ENCODE measurements around the gene CH25H. TPM values are rescaled to one million over a fixed set of nuclear protein-coding genes. Genes with fewer than 3 reads are reported as not detected.
"Not testable (repeated sequence)": the region's sequence is repeated elsewhere in the genome, so short reads cannot be mapped to it uniquely, and the experiment has no call there.

Gene CH25H
- total RNA-seq, 2 donors from 2014 or later, result 0.98 to 1.8 TPM

DNA sequence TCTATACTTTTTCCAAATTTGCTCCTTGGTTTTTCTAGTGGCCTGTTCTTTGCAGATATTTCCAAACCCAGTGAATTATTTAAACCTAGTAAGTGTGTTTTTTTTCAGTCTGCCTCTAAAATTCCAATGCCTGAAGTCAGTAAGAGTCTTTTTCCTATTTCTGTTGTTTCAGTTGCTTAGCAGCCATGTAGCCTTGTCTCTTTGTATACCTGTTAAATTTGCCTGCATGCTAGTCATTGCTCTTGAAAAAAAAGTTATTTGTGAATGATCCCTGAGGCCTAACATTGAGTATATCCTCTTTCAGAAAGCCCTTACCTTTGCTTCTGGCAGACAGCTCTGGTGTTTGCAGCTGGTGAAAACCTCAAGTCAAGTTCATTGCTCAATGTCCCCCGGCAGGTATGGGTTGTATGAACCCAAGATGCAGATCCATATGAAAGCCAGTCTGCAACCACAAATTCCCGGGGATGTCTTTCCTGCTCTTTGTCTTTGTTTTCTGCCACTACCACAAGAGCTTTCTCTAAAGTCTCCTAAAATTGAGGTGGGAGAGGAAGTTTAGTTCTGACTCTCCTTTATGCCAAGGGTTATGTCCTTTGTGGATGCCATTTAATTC is 35.7 kb downstream of the CH25H start:
- no peaks in the 10 kb centered on the region for H3K27me3 ChIP-seq
- TF ChIP-seq, protein P1, sequence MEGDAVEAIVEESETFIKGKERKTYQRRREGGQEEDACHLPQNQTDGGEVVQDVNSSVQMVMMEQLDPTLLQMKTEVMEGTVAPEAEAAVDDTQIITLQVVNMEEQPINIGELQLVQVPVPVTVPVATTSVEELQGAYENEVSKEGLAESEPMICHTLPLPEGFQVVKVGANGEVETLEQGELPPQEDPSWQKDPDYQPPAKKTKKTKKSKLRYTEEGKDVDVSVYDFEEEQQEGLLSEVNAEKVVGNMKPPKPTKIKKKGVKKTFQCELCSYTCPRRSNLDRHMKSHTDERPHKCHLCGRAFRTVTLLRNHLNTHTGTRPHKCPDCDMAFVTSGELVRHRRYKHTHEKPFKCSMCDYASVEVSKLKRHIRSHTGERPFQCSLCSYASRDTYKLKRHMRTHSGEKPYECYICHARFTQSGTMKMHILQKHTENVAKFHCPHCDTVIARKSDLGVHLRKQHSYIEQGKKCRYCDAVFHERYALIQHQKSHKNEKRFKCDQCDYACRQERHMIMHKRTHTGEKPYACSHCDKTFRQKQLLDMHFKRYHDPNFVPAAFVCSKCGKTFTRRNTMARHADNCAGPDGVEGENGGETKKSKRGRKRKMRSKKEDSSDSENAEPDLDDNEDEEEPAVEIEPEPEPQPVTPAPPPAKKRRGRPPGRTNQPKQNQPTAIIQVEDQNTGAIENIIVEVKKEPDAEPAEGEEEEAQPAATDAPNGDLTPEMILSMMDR (IDR thresholded peaks at IDR 0.05), result no peak
- H3K27ac ChIP-seq, result no peak overlapping the region
- H3K4me3 ChIP-seq, result no peak overlapping the region
- DNase-seq (ENCODE audit: low spot score), result no peak
- no peaks in the 10 kb centered on the region for H3K4me1 ChIP-seq
- H3K9me3 ChIP-seq, result no peaks in the 10 kb centered on the region
- H3K36me3 ChIP-seq, result no peaks in the 10 kb centered on the region

DNA sequence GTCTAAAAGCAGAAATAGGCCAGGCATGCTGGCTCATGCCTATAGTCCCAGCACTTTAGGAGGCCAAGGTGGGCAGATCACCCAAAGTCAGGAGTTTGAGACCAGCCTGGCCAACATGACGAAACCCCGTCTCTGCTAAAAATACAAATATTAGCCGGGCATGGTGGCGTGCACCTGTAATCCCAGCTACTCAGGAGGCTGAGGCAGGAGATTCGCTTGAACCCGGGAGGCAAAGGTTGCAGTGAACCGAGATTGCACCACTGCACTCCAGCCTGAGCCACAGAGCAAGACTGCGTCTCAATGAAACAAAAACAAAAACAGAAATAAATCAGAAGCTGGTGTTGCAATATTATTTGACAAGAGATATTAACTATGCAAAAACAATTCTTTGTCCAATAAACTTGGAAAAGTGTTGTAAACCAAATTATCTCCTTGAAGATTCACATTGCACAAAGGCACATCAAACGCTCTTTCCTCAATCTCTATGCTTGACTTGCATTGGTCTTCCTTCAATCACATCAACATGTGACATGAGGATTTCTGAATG is 38.7 kb downstream of the CH25H start:
- not testable (repeated sequence) for H3K4me3 ChIP-seq; DNase-seq (ENCODE audit: low spot score); H3K9me3 ChIP-seq; H3K4me1 ChIP-seq; H3K27ac ChIP-seq; H3K27me3 ChIP-seq; H3K36me3 ChIP-seq

DNA sequence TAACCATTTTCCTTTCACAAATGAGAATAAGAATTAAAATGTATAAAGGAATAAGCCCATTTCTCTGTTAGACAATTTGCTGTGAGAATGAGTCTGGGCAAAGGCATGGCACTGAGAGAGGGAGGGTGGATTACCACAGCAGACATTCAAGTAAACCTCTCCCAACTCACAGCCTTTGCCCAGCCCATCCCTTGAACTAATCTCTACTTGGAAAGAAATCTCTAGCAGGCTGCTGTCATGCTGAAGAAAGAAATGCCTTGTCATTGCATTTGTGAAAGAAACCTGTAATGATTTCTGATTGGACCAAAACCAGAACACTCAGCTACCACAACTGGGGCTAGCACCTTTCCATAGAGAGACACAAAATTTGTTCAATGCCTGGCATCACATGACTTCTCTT is 39.2 kb downstream of the CH25H start:
- Histone ChIP-seq H3K27ac (no peak overlapping the region), H3K4me1 (no peaks in the 10 kb centered on the region), H3K9me3 (no peaks in the 10 kb centered on the region), H3K27me3 (no peaks in the 10 kb centered on the region), H3K4me3 (no peak overlapping the region), H3K36me3 (no peaks in the 10 kb centered on the region)
- DNase-seq (ENCODE audit: low spot score), result no peak
- TF ChIP-seq, protein P1 (IDR thresholded peaks at IDR 0.05), result no peak

DNA sequence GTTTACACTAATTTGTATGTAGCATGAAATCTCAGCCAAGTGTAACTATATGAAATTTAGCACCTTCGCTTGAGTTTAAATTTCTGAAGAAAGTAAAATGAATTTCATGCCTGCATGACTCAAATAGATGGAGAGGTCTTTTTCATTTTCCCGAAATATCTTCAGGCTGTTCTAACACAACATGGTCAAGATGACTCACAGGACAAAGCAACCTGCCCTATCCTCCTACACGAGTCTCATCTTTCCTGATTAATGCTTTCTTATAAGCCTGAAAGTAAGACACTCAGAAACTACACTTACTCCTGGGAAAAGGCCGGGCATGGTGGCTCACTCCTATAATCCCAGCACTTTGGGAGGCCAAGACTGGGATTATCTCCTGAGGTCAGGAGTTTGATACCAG is 41.2 kb downstream of the CH25H start:
- no peaks in the 10 kb centered on the region for H3K27me3 ChIP-seq
- TF ChIP-seq, protein P1 (IDR thresholded peaks at IDR 0.05), result no peak
- H3K27ac ChIP-seq, result no peak overlapping the region
- no peaks in the 10 kb centered on the region for H3K36me3 ChIP-seq
- no peaks in the 10 kb centered on the region for H3K9me3 ChIP-seq
- H3K4me1 ChIP-seq, result no peaks in the 10 kb centered on the region
- no peak overlapping the region for H3K4me3 ChIP-seq
- DNase-seq (ENCODE audit: low spot score), result no peak

DNA sequence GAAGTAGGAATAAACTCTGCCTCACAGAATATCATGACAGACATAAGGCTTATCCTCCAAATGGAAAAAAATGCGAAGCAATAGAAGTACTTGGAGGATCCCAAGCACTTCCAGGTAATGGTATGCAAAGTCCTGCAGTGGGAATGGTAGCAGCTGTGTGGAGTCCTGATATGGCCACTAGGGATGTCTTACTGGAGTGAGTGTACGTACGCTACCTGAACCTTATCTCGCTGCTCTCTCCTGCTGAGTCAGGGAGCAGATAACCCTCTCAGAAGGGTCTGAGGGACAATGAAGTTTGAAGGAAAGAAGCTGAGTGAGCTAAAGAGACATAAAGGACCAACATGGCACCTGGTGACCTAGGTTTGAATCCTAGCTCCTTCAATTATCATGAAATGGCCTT is 42.2 kb downstream of the CH25H start:
- Histone ChIP-seq H3K27ac (no peak overlapping the region), H3K9me3 (no peaks in the 10 kb centered on the region), H3K4me1 (no peaks in the 10 kb centered on the region), H3K4me3 (no peak overlapping the region), H3K27me3 (no peaks in the 10 kb centered on the region), H3K36me3 (no peaks in the 10 kb centered on the region)
- TF ChIP-seq, protein P1 (IDR thresholded peaks at IDR 0.05), result no peak
- no peak for DNase-seq (ENCODE audit: low spot score)

DNA sequence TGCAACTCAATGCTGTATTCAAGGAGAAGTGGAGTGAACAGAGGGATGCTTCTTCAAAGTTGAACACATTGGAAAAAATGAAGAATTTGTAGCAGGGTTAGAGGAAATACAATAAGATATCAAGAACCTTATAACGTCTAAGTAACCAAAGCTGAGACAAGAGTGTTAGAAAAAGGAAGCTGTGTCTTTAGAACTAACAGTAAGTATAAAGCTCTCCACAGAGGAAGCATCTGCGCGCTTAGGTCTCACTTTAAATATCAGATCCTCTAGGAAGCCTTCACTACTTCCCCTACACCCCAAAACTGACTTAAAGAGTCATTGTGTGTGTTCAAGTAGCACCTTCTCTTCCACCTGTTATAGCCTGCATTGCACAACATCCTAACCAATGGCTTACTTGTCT is 43.0 kb downstream of the CH25H start:
- DNase-seq (ENCODE audit: low spot score), result no peak
- Histone ChIP-seq H3K36me3 (no peaks in the 10 kb centered on the region), H3K4me3 (no peak overlapping the region), H3K9me3 (no peaks in the 10 kb centered on the region), H3K27ac (no peak overlapping the region), H3K4me1 (no peaks in the 10 kb centered on the region), H3K27me3 (no peaks in the 10 kb centered on the region)
- TF ChIP-seq, protein P1 (IDR thresholded peaks at IDR 0.05), result no peak

Data from right atrium auricular region (tissue), 2 donors.